LNCaP clone FGC (cell line): Measurements from ENCODE around the gene NDST1.

Experiments used
- DNase-seq: peaks from one replicate; pipeline ENCODE4 v3.0.0-alpha.2; 2011; ENCODE audit warnings: low read depth
- H3K4me3 ChIP-seq: 2 replicates; pipeline ENCODE4 v1.5.1; 2011; ENCODE audit warnings: mild to moderate bottlenecking, low read depth, low read length, control low read depth
- CTCF ChIP-seq: IDR thresholded peaks from 2 replicates; pipeline ENCODE4 v1.5.1; 2012; ENCODE audit warnings: mild to moderate bottlenecking; ENCODE audit not compliant: control insufficient read depth, insufficient read depth; ENCODE audit errors: extremely low read depth

The NDST1 gene

GRCh38 chr5:150508277-150508640 is 328 bp downstream of the NDST1 start:
- no peak overlapping the region for H3K4me3 ChIP-seq
- no peak for TF ChIP-seq CTCF
- no peak for DNase-seq

DNA sequence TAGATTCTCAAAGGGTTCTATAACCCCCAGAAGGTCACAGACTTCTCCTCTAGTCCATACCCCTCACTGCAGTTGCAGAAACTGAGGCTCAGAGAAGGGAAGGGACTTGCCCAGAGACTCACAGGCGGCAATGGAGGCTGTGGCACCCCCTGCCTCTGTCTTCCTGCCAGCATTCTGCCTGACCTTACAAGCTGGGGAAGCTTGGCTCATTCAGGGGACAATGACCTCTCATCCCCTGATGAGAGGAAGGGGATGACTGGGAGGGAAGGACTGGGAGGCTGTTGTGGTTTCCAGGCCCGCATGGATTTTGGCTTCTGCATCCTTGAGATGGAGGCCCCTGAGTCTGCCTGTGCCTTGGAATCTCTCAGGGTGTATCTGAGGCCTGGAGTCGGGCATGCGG is 897 bp downstream of the NDST1 start:
- no peak for DNase-seq
- no peak for TF ChIP-seq CTCF
- H3K4me3 ChIP-seq: no peak overlapping the region

DNA sequence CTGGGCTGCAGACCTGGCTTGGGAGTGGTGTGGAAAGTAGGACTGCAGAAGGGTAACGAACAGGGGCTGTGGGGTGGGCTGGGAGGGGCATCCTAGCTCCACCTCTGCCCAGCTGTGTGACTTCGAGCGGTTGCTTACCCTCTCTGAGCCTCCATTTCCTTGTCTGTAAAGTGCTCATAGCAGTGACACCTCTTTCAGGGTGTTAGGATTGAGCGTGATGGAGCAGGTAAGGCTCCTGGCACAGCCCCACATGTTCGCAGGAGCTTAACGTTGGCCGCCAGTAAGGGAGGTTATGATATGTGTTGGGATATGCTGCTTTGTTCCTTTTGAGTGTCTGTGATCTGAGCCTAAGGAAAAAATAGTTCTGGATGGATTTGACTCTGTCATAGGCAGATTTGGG is 2.1 kb downstream of the NDST1 start:
- no peak for TF ChIP-seq CTCF
- no peak overlapping the region for H3K4me3 ChIP-seq
- DNase-seq: no peak

DNA sequence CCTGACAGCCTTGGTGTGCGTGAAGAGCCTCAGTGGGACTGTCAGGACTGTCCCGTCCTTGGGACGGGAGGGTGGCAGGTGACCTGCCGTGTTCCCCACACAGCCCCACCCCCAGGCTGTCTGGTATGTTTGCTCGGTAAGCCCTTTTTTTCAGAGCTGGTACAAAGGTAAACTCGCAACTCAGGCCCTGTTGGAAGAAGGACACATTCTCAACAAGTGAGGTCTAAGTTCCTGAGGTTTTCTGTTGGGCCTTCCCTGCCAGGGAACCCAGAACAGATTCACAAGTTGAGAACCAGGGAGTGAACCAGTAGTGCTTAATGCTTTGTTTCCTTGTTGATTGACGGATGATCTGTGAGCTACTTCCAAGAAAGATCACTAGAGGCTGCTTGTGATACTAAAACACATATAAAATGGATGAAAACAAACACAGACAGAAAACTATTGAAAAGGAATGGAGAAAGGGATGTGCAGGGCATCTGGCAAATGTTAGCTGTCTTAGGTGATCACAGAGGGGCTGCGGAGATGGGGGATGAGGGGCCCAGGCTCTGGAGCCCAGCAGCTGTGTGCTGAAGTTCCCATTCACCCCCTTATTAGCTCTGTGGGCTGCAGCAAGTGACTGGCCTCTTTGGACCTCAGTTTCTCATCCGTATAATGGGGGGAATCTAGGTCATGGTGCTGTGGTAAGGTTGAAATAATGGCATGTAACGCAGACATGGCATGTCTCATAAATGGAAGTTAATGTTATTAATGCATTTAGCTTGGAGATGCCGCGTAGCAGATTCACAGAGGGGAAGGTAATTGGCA is 2.7 kb downstream of the NDST1 start:
- H3K4me3 ChIP-seq: no peak overlapping the region
- TF ChIP-seq CTCF: no peak
- no peak for DNase-seq

- TF ChIP-seq CTCF: no peak
- no peak overlapping the region for H3K4me3 ChIP-seq
- no peak for DNase-seq
Observed at GRCh38 chr5:150511578-150512367, 3.8 kb downstream of the NDST1 start.

DNA sequence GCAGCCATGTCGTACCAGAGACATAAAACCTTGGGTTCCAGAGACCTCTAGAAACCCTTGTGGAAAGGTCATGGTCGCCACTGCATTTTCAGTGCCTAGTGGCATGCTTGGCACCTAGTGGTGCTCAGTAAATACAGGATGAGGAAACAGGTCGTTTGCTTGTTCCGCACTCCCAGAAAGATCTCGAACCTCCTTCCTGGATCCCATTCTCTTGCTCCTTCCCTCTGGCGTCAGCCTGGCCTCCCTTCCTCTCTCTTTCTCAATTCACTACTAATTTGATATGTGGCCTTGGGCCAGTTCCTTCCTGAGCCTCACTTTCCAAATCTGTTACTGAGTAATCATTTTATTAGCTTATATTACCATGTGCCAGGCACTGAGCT is 4.4 kb downstream of the NDST1 start:
- DNase-seq: no peak
- H3K4me3 ChIP-seq: no peak overlapping the region
- no peak for TF ChIP-seq CTCF
